Parathyroid adenoma (tissue), 2 donors: ENCODE data around the gene MTHFD2L.

Source experiments
- H2AFZ ChIP-seq: fragments of 300-600 bp; sonication (generic); one replicate; pipeline ENCODE4 v1.7.0; 2017; ENCODE audit warnings: antibody characterized with exemption, mild to moderate bottlenecking
- H3K27ac ChIP-seq: fragments of 300-600 bp; sonication (generic); one replicate; pipeline ENCODE4 v1.7.0; 2017
- H3K27me3 ChIP-seq: fragments of 300-600 bp; sonication (generic); one replicate; pipeline ENCODE4 v1.7.0; 2017; ENCODE audit warnings: low read length; ENCODE audit not compliant: control insufficient read depth, insufficient read depth
- H3K36me3 ChIP-seq: fragments of 300-600 bp; sonication (generic); one replicate; pipeline ENCODE4 v1.7.0; 2017; ENCODE audit warnings: low read length; ENCODE audit not compliant: control insufficient read depth, insufficient read depth
- H3K4me1 ChIP-seq: fragments of 300-600 bp; sonication (generic); one replicate; pipeline ENCODE4 v1.7.0; 2017; ENCODE audit warnings: control low read depth
- H3K4me2 ChIP-seq: fragments of 300-600 bp; sonication (generic); one replicate; pipeline ENCODE4 v1.7.0; 2017; ENCODE audit warnings: low read length
- H3K4me3 ChIP-seq: fragments of 300-600 bp; sonication (generic); one replicate; pipeline ENCODE4 v1.7.0; 2017; ENCODE audit warnings: low read depth, low read length
- H3K79me2 ChIP-seq: fragments of 300-600 bp; sonication (generic); one replicate; pipeline ENCODE4 v1.7.0; 2017; ENCODE audit warnings: control low read depth
- H3K9ac ChIP-seq: fragments of 300-600 bp; sonication (generic); one replicate; pipeline ENCODE4 v1.7.0; 2017; ENCODE audit warnings: mild to moderate bottlenecking
- H3K9me3 ChIP-seq: fragments of 300-600 bp; sonication (generic); one replicate; pipeline ENCODE4 v1.7.0; 2017; ENCODE audit warnings: low read length; ENCODE audit not compliant: control insufficient read depth
- TF ChIP-seq, protein P1 (sequence below): fragments of 300-600 bp; sonication (generic); IDR thresholded peaks from one replicate; pipeline ENCODE4 v1.7.0; 2017; ENCODE audit warnings: antibody characterized with exemption, mild to moderate bottlenecking
- donor health status: primary hyperparathyroidism.

The MTHFD2L gene

GRCh38 chr4:74319470-74319869 lies 161.6 kb downstream of the MTHFD2L start:
- Histone ChIP-seq H3K36me3 (no peaks in the 10 kb centered on the region), H3K4me1 (no peaks in the 10 kb centered on the region), H3K79me2 (no peaks in the 10 kb centered on the region), H3K4me3 (no peak overlapping the region), H2AFZ (no peak overlapping the region), H3K9me3 (no peaks in the 10 kb centered on the region), H3K9ac (no peak overlapping the region), H3K27me3 (no peaks in the 10 kb centered on the region), H3K27ac (no peak overlapping the region), H3K4me2 (no peak overlapping the region)
- TF ChIP-seq, protein P1, sequence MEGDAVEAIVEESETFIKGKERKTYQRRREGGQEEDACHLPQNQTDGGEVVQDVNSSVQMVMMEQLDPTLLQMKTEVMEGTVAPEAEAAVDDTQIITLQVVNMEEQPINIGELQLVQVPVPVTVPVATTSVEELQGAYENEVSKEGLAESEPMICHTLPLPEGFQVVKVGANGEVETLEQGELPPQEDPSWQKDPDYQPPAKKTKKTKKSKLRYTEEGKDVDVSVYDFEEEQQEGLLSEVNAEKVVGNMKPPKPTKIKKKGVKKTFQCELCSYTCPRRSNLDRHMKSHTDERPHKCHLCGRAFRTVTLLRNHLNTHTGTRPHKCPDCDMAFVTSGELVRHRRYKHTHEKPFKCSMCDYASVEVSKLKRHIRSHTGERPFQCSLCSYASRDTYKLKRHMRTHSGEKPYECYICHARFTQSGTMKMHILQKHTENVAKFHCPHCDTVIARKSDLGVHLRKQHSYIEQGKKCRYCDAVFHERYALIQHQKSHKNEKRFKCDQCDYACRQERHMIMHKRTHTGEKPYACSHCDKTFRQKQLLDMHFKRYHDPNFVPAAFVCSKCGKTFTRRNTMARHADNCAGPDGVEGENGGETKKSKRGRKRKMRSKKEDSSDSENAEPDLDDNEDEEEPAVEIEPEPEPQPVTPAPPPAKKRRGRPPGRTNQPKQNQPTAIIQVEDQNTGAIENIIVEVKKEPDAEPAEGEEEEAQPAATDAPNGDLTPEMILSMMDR, result no peak

GRCh38 chr4:74320559-74321118 lies 162.7 kb downstream of the MTHFD2L start:
- Histone ChIP-seq H3K27me3 (no peaks in the 10 kb centered on the region), H3K4me3 (no peak overlapping the region), H3K4me1 (no peaks in the 10 kb centered on the region), H2AFZ (peak overlapping the region; percentile 50), H3K4me2 (no peak overlapping the region), H3K9ac (no peak overlapping the region), H3K9me3 (no peaks in the 10 kb centered on the region), H3K27ac (no peak overlapping the region), H3K36me3 (no peaks in the 10 kb centered on the region), H3K79me2 (no peaks in the 10 kb centered on the region)
- TF ChIP-seq, protein P1, result peak; percentile 36

GRCh38 chr4:74322301-74322700 lies 164.4 kb downstream of the MTHFD2L start:
- H3K4me1 ChIP-seq, result no peaks in the 10 kb centered on the region

DNA sequence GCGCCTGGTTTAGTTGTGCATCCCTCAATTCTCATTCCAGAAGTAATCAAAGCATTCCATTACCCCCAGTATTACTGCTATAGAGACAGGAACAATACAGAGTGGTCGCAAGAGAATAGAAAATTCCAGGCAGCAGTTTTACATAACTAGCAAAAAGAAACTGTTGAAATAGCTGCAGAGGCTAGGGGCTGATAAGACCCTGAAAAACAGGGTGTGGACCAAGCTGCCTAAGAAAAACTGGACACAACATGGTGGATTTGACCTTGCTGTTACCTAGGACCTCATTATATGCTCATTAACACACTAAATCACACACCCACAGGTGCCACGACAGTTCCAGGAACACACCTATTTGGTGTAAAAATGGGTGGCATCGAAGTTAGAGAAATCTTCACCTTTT lies 165.7 kb downstream of the MTHFD2L start:
- Histone ChIP-seq H3K36me3 (no peaks in the 10 kb centered on the region), H3K79me2 (no peaks in the 10 kb centered on the region), H3K4me3 (no peak overlapping the region), H3K4me2 (no peak overlapping the region), H3K9ac (no peak overlapping the region), H3K27me3 (no peaks in the 10 kb centered on the region), H3K4me1 (no peaks in the 10 kb centered on the region), H3K27ac (no peak overlapping the region), H3K9me3 (no peaks in the 10 kb centered on the region), H2AFZ (no peak overlapping the region)
- TF ChIP-seq, protein P1, result no peak

More at GRCh38 chr4:74322301-74322700, 164.4 kb downstream of the MTHFD2L start:
- TF ChIP-seq, protein P1, result no peak
- Histone ChIP-seq H3K9ac (no peak overlapping the region), H3K27me3 (no peaks in the 10 kb centered on the region), H2AFZ (no peak overlapping the region), H3K4me2 (no peak overlapping the region), H3K36me3 (no peaks in the 10 kb centered on the region), H3K27ac (no peak overlapping the region), H3K79me2 (no peaks in the 10 kb centered on the region), H3K4me3 (no peak overlapping the region), H3K9me3 (no peaks in the 10 kb centered on the region)

DNA sequence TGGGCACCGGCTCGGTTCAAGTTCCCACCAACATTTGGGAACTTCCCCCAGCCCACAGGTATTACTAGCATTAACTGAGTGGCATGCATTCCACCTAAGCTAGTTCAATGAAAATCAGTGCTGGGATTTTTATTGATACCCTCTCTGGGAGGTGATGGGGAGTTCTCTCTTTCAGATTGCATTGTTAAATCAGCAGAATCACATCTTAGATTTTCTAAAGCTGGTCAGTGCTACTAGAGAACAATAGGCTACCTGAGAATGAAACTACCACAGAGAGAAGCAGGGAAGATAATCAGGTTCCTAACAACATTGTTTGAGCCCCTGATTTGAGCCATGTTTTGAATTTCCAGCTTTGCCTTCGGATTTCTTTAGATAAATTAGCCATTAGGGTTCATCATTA lies 166.3 kb downstream of the MTHFD2L start:
- Histone ChIP-seq H3K79me2 (no peaks in the 10 kb centered on the region), H3K4me1 (no peaks in the 10 kb centered on the region), H3K9me3 (no peaks in the 10 kb centered on the region), H3K27me3 (no peaks in the 10 kb centered on the region), H3K27ac (no peak overlapping the region), H2AFZ (no peak overlapping the region), H3K4me3 (no peak overlapping the region), H3K9ac (no peak overlapping the region), H3K4me2 (no peak overlapping the region), H3K36me3 (no peaks in the 10 kb centered on the region)
- TF ChIP-seq, protein P1, result no peak
